ENCODE measurements around the gene PIP4P1.

The PIP4P1 gene

GRCh38 chr14:20468764-20469241, 7.6 kb upstream of the PIP4P1 start:
- Histone ChIP-seq H3K27me3 (ENCODE audit: control insufficient read depth, low read length) (no peaks in the 10 kb centered on the region), H3K9me2 (replicated peaks; ENCODE audit: control insufficient read depth, low read length) (no peaks in the 10 kb centered on the region), H3K79me2 (ENCODE audit: control insufficient read depth, low read length) (peaks cover 47% of the 10 kb centered on the region), H3F3A (ENCODE audit: control insufficient read depth, insufficient read depth) (no peaks in the 10 kb centered on the region), H3K4me3 (ENCODE audit: low read length) (peak overlapping the region; percentile 87), H3K4me1 (ENCODE audit: control insufficient read depth, low read length) (peaks cover 29% of the 10 kb centered on the region), H4K20me1 (ENCODE audit: control insufficient read depth, insufficient read depth, low read depth, low read length) (peaks cover 17% of the 10 kb centered on the region), H3K36me3 (ENCODE audit: control insufficient read depth, low read length) (peaks cover 40% of the 10 kb centered on the region), H3K4me2 (ENCODE audit: low read length) (peak overlapping the region; percentile 86), H3K9me3 (ENCODE audit: control insufficient read depth, insufficient read depth, low read length) (no peaks in the 10 kb centered on the region), H3K27ac (ENCODE audit: low read depth, low read length) (no peak overlapping the region)
- TF ChIP-seq CTCF (IDR thresholded peaks at IDR 0.05; ENCODE audit: low read depth, low read length, poor library complexity, severe bottlenecking) = no peak
- no peak for TF ChIP-seq EZH2phosphoT487 (IDR thresholded peaks at IDR 0.05; ENCODE audit: borderline replicate concordance, low read length)

DNA sequence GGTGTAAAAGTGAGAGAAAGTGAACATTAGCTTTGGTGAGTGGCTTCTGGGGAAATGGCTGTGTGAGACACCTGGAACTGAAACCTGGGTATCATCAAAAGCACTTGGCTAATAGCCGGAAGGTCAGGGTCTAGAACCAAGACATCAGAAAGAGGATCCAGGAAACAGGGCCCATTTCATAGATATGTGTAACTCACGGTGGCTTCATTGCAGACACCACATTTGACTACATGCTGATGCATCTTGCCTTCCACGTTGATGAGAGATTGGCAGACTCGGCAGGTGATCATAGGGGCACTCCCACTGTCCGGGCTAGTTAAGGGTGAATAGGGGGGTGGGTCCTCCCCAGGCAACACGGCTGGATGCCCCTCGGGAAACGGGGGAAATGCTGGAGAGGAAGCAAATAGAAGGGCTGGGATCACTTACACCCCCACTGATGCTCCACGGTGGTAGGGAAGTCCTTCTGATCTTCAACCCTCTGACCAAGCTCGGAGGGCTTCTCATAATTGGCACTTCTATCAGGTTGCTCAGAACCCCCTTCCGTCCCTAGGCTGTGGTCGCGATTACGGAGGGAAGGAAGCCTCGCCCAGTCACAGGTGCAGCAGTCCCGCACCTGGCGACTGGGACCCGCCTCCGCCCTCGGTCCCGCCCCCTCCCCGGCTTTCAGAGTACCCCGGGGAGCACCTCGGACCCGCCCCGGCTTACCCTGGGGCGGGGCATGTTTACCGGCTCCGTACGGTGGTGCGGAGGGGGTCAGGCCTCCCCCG, 593 bp downstream of the PIP4P1 start:
- H4K20me1 ChIP-seq (ENCODE audit: control insufficient read depth, insufficient read depth, low read depth, low read length) = peaks cover 9% of the 10 kb centered on the region; the same call in 1 of the 2 replicates
- peak overlapping the region; percentile 78 for H3K27ac ChIP-seq (ENCODE audit: low read depth, low read length)
- TF ChIP-seq CTCF (IDR thresholded peaks at IDR 0.05; ENCODE audit: low read depth, low read length, poor library complexity, severe bottlenecking) (no peak), EZH2phosphoT487 (IDR thresholded peaks at IDR 0.05; ENCODE audit: borderline replicate concordance, low read length) (no peak)
- no peaks in the 10 kb centered on the region for H3K27me3 ChIP-seq (ENCODE audit: control insufficient read depth, low read length)
- peak overlapping the region; percentile 88 for H3K4me3 ChIP-seq (ENCODE audit: low read length)
- no peaks in the 10 kb centered on the region for H3K9me2 ChIP-seq (replicated peaks; ENCODE audit: control insufficient read depth, low read length)
- H3K36me3 ChIP-seq (ENCODE audit: control insufficient read depth, low read length) = peaks cover 52% of the 10 kb centered on the region
- peaks cover 69% of the 10 kb centered on the region for H3K4me1 ChIP-seq (ENCODE audit: control insufficient read depth, low read length)
- H3K79me2 ChIP-seq (ENCODE audit: control insufficient read depth, low read length) = peaks cover 55% of the 10 kb centered on the region
- peak overlapping the region; percentile 82 for H3K4me2 ChIP-seq (ENCODE audit: low read length)
- peaks cover 38% of the 10 kb centered on the region for H3F3A ChIP-seq (ENCODE audit: control insufficient read depth, insufficient read depth)
- peaks cover 3% of the 10 kb centered on the region; the same call in 1 of the 2 replicates for H3K9me3 ChIP-seq (ENCODE audit: control insufficient read depth, insufficient read depth, low read length)

- TF ChIP-seq EZH2phosphoT487 (IDR thresholded peaks at IDR 0.05; ENCODE audit: borderline replicate concordance, low read length) = no peak
- TF ChIP-seq CTCF (IDR thresholded peaks at IDR 0.05; ENCODE audit: low read depth, low read length, poor library complexity, severe bottlenecking) = no peak
- Histone ChIP-seq H3K9me2 (replicated peaks; ENCODE audit: control insufficient read depth, low read length) (no peaks in the 10 kb centered on the region), H3K36me3 (ENCODE audit: control insufficient read depth, low read length) (peaks cover 70% of the 10 kb centered on the region), H3F3A (ENCODE audit: control insufficient read depth, insufficient read depth) (peaks cover 38% of the 10 kb centered on the region), H4K20me1 (ENCODE audit: control insufficient read depth, insufficient read depth, low read depth, low read length) (peaks cover 9% of the 10 kb centered on the region; the same call in 1 of the 2 replicates), H3K9me3 (ENCODE audit: control insufficient read depth, insufficient read depth, low read length) (peaks cover 3% of the 10 kb centered on the region; the same call in 1 of the 2 replicates), H3K27ac (ENCODE audit: low read depth, low read length) (0 out of 2 replicates have a peak overlapping the region, but pooled peaks have one; percentile 21), H3K4me3 (ENCODE audit: low read length) (no peak overlapping the region), H3K4me2 (ENCODE audit: low read length) (peak overlapping the region; percentile 8; the same call in 1 of the 2 replicates), H3K4me1 (ENCODE audit: control insufficient read depth, low read length) (peaks cover 64% of the 10 kb centered on the region), H3K79me2 (ENCODE audit: control insufficient read depth, low read length) (peaks cover 78% of the 10 kb centered on the region), H3K27me3 (ENCODE audit: control insufficient read depth, low read length) (no peaks in the 10 kb centered on the region)
Measured at GRCh38 chr14:20458031-20458789, 3.0 kb downstream of the PIP4P1 start.
